Right lobe of liver (tissue), 6 donors: ENCODE measurements around the gene VAMP3. TPM values are rescaled to one million over a fixed set of nuclear protein-coding genes. Genes with fewer than 3 reads are reported as not detected.

Source experiments
- ATAC-seq, 4 donors: fragments of 200-7000 bp; cut with Tn5 transposase; one replicate each; pipeline ENCODE4 v1.9.1; 2020; ENCODE audit warnings: mild to moderate bottlenecking in 4 of 4, moderate library complexity in 4 of 4
- DNase-seq, 3 donors: peaks; one replicate each; pipeline ENCODE4 v3.0.0-alpha.2; 2020
- H3K27ac ChIP-seq, 3 donors: fragments of 200-600 bp; one replicate each; pipeline ENCODE4 v1.8.0; 2022
- H3K27me3 ChIP-seq, 2 donors: fragments of 200-600 bp; one replicate each; pipeline ENCODE4 v1.8.0; 2022
- H3K36me3 ChIP-seq, 4 donors: fragments of 200-600 bp; sonication (generic) in 1 of 4; one replicate each; pipeline versions ENCODE4 v1.5.1 to v1.8.0; 2017 to 2022; ENCODE audit warnings: control low read depth in 1 of 4
- H3K4me1 ChIP-seq, 4 donors: fragments of 200-600 bp; sonication (generic) in 1 of 4; one replicate each; pipeline versions ENCODE4 v1.5.1 to v1.8.0; 2017 to 2022; ENCODE audit warnings: control low read depth in 1 of 4
- H3K4me3 ChIP-seq, 3 donors: fragments of 200-600 bp; one replicate each; pipeline ENCODE4 v1.8.0; 2022
- H3K9me3 ChIP-seq, 4 donors: fragments of 200-600 bp; sonication (generic) in 1 of 4; one replicate each; pipeline versions ENCODE4 v1.5.1 to v1.8.0; 2017 to 2022; ENCODE audit warnings: control low read depth in 1 of 4
- POLR2A ChIP-seq: fragments of 450-650 bp; IDR thresholded peaks from one replicate; pipeline ENCODE4 v1.6.1; 2017; ENCODE audit warnings: antibody characterized with exemption, mild to moderate bottlenecking
- WGBS: methylation state at CpG from one replicate; pipeline ENCODE4 v1.1.6; 2018; ENCODE audit warnings: low coverage, low lambda C conversion rate; ENCODE audit not compliant: insufficient coverage; ENCODE audit errors: missing lambda C conversion rate; 5-methylcytosine and 5-hydroxymethylcytosine counted together
- intact Hi-C, 2 donors: fragments of 100-400 bp; cut with DNase I; formaldehyde crosslinking; loops; one replicate each; pipeline versions ENCODE4 v1.11.2 to v1.14.1; 2022
- total RNA-seq, 6 experiments: library from RNA; depleted of rRNA in 2 of 6; stranded (reverse); fragments of >200 nt in 2 of 6; fragmentation: NEBNext Ultra II Directional in 3 of 6; extraction: Animal tissue kit (Norgen Biotek cat#: 25700) in 3 of 6; gene quantifications; one replicate each; pipeline versions ENCODE4 v1.1.0 to v1.2.4, GENCODE V29; 2016 to 2023
- TF ChIP-seq, protein P1 (sequence below), 4 donors: fragments of 200-600 bp in 3 of 4; fragments of 450-650 bp in 1 of 4; IDR thresholded peaks; one replicate each; pipeline versions ENCODE4 v1.5.1 to v1.8.0; 2016 to 2022; ENCODE audit warnings: antibody characterized with exemption in 4 of 4, mild to moderate bottlenecking in 2 of 4
- donor health status: DM: no; HTN: yes; CAD: no.
- donor health status: DM: no; HTN: no; CAD: no.
- donor health status: DM: no; HTN: no; CAD: no.
- donor health status: DM: no; HTN: yes; CAD: no.
- donor health status: DM: no; HTN: yes; CAD: no.

The VAMP3 gene
- total RNA-seq, 6 experiments from 2014 or later = 28.2 to 39.9 (median 31.7) TPM

DNA sequence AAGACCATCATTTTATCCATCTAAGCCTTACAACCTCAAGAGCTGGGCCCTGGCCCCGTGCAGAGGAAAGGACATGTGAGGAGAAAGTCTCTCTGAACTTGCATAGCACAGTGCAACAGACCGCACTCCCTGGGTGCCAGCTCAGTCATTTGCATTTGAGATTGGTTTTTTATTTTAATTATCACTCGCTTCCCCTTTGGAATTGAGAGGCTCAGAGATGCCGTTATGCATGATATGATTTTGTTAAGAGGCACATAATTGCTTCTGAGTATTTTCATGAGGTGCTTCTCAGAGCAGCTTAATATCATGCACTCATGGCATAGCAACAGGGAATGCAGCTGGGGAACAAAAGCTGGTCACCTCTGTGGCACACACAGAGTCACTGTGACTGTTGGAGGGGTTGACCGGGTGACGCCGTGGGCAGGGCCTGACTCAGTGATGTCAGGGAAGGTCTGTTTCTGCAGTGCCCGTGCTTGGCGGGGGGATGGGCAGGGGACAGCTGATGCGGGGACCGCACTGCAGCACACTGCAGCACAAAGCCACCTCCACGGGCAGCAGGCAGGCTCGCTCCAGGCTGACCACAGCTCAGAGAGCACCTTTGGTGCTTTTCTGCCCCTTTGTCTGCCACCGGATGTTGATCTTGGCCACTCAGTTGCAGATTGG lies 43.2 kb upstream of the VAMP3 start:
- H3K27ac ChIP-seq = no peak overlapping the region
- ATAC-seq (no peak), DNase-seq (no peak)
- H3K4me3 ChIP-seq = no peak overlapping the region
- TF ChIP-seq, protein P1, sequence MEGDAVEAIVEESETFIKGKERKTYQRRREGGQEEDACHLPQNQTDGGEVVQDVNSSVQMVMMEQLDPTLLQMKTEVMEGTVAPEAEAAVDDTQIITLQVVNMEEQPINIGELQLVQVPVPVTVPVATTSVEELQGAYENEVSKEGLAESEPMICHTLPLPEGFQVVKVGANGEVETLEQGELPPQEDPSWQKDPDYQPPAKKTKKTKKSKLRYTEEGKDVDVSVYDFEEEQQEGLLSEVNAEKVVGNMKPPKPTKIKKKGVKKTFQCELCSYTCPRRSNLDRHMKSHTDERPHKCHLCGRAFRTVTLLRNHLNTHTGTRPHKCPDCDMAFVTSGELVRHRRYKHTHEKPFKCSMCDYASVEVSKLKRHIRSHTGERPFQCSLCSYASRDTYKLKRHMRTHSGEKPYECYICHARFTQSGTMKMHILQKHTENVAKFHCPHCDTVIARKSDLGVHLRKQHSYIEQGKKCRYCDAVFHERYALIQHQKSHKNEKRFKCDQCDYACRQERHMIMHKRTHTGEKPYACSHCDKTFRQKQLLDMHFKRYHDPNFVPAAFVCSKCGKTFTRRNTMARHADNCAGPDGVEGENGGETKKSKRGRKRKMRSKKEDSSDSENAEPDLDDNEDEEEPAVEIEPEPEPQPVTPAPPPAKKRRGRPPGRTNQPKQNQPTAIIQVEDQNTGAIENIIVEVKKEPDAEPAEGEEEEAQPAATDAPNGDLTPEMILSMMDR (IDR thresholded peaks at IDR 0.05) = no peak
- TF ChIP-seq POLR2A = no peak
- H3K27me3 ChIP-seq = no peaks in the 10 kb centered on the region
- H3K4me1 ChIP-seq = no peaks in the 10 kb centered on the region
- WGBS = 79% methylated on average over 9 of the region's 14 CpGs
- H3K9me3 ChIP-seq = no peaks in the 10 kb centered on the region
- intact Hi-C loops = no loop called here
- H3K36me3 ChIP-seq = no peaks in the 10 kb centered on the region

DNA sequence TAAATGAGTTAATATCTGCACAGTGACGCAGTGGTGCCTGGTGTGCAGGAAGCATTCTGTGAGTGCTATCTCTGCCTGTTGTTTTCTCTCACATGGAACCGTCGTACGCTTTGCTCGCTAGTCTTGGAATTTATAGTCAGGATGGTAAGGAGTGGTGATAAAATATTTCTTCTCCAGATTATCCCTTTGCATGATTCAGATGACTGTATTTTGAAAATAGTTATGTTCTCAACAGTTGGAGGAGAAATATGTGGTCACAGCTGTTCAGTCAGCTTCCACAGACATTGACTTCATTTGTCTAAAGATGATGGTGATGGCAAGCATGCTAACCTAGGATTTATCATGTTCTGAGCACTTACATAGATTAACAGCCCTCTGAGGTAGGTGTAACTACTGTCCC lies 41.3 kb upstream of the VAMP3 start:
- H3K9me3 ChIP-seq = no peaks in the 10 kb centered on the region
- TF ChIP-seq, protein P1 (IDR thresholded peaks at IDR 0.05) = no peak
- TF ChIP-seq POLR2A = no peak
- ATAC-seq = no peak
- no peaks in the 10 kb centered on the region for H3K36me3 ChIP-seq
- H3K4me1 ChIP-seq = no peaks in the 10 kb centered on the region
- 94% methylated on average over 5 of the region's 5 CpGs for WGBS
- H3K4me3 ChIP-seq = no peak overlapping the region
- H3K27me3 ChIP-seq = no peaks in the 10 kb centered on the region
- H3K27ac ChIP-seq = no peak overlapping the region
- DNase-seq = no peak
- intact Hi-C loops = no loop called here

DNA sequence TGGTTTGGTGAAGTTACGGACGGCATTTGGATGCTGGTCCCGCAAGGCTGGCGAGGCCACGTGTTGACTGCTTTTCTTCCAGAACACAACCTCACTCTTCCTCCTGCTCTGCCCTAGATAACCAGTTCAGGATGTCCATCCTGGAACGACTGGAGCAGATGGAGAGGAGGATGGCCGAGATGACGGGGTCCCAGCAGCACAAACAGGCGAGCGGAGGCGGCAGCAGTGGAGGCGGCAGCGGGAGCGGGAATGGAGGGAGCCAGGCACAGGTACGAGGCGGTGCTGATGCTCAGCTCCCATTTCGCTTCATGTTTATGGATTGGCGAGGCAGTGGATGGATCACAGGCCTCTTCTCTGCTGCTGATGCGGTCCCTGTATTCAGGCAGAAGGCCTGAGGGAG lies 38.8 kb upstream of the VAMP3 start:
- no peak overlapping the region for H3K4me3 ChIP-seq
- ATAC-seq (no peak), DNase-seq (no peak)
- no peaks in the 10 kb centered on the region for H3K4me1 ChIP-seq
- H3K27ac ChIP-seq = no peak overlapping the region
- H3K9me3 ChIP-seq = no peaks in the 10 kb centered on the region
- H3K36me3 ChIP-seq = no peaks in the 10 kb centered on the region
- no peak for TF ChIP-seq POLR2A
- TF ChIP-seq, protein P1 (IDR thresholded peaks at IDR 0.05) = no peak
- H3K27me3 ChIP-seq = no peaks in the 10 kb centered on the region
- intact Hi-C loops = no loop called here
- WGBS = 70% methylated on average over 16 of the region's 19 CpGs

DNA sequence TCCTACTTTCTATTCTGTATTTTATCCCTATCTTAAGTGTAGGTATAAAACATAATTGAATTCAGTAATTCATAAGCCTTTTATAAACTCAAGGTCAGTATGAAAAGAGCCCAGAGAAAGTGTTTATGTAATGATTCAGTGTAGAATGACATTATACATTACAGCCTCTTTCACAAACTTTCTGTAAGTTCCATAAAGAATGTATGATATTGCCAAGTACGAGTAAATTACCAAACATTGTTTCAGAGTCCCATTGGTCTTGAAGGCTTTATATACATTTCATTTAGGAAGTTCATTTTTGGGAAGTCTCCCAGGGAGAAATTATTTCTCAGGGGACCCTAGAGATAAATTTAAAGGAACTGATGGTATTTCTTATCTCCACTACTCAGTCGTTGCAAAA lies 37.8 kb upstream of the VAMP3 start:
- Histone ChIP-seq H3K4me3 (no peak overlapping the region), H3K9me3 (no peaks in the 10 kb centered on the region), H3K27ac (no peak overlapping the region), H3K27me3 (no peaks in the 10 kb centered on the region), H3K36me3 (no peaks in the 10 kb centered on the region), H3K4me1 (no peaks in the 10 kb centered on the region)
- 63% methylated on average over 2 of the region's 2 CpGs for WGBS
- intact Hi-C loops = no loop called here
- DNase-seq (no peak), ATAC-seq (no peak)
- TF ChIP-seq POLR2A = no peak
- TF ChIP-seq, protein P1 (IDR thresholded peaks at IDR 0.05) = no peak
